ENCODE measurements around the gene C1QB. TPM values are rescaled to one million over a fixed set of nuclear protein-coding genes. Genes with fewer than 3 reads are reported as not detected.
"Not testable (repeated sequence)": the region's sequence is repeated elsewhere in the genome, so short reads cannot be mapped to it uniquely, and the experiment has no call there.

The C1QB gene
- total RNA-seq, 1 donor from 2014 or later = not detected

DNA sequence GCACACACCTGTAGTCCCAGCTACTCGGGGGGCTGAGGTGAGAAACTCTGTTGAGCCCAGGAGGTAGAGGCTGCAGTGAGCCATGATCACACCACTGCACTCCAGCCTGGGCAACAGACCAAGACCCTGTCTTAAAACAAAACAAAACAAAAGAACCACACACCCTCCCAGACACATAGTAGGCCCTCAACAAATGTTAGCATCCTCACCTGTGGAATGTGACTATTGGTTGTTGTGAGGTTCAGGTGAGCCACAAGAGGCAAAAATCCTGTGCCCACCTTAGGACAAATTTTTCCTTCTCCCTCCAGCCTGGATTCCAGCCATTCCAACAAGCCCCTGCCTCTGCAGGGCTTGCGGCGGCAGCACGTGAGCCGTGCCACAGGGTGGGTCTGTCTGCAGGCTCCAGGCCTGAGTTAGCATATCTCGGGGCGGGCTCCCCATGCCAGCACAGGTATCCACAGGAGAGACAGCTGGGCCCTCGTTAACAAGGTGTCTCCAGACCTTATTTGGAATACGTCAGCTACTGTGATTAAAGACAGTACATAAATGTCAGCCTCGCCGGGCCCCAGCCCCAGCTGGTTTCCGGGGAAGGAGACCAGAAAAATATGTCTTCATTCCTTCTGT lies 17.4 kb downstream of the C1QB start:
- no peak for DNase-seq (ENCODE audit: low read depth)
- H3K4me3 ChIP-seq (ENCODE audit: low read depth, low read length) = no peak overlapping the region
- TF ChIP-seq, protein P1, sequence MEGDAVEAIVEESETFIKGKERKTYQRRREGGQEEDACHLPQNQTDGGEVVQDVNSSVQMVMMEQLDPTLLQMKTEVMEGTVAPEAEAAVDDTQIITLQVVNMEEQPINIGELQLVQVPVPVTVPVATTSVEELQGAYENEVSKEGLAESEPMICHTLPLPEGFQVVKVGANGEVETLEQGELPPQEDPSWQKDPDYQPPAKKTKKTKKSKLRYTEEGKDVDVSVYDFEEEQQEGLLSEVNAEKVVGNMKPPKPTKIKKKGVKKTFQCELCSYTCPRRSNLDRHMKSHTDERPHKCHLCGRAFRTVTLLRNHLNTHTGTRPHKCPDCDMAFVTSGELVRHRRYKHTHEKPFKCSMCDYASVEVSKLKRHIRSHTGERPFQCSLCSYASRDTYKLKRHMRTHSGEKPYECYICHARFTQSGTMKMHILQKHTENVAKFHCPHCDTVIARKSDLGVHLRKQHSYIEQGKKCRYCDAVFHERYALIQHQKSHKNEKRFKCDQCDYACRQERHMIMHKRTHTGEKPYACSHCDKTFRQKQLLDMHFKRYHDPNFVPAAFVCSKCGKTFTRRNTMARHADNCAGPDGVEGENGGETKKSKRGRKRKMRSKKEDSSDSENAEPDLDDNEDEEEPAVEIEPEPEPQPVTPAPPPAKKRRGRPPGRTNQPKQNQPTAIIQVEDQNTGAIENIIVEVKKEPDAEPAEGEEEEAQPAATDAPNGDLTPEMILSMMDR (conservative IDR thresholded peaks at IDR 0.05; ENCODE audit: low read depth, low read length) = no peak

GRCh38 chr1:22671999-22672398 lies 19.0 kb downstream of the C1QB start:
- TF ChIP-seq, protein P1 (conservative IDR thresholded peaks at IDR 0.05; ENCODE audit: low read depth, low read length) = no peak
- no peak overlapping the region for H3K4me3 ChIP-seq (ENCODE audit: low read depth, low read length)

GRCh38 chr1:22673486-22674409 lies 20.7 kb downstream of the C1QB start:
- DNase-seq (ENCODE audit: low read depth) = peak; percentile 1
- TF ChIP-seq, protein P1 (conservative IDR thresholded peaks at IDR 0.05; ENCODE audit: low read depth, low read length) = peak; percentile 97
- no peak overlapping the region for H3K4me3 ChIP-seq (ENCODE audit: low read depth, low read length)

More at GRCh38 chr1:22671999-22672398, 19.0 kb downstream of the C1QB start:
- no peak for DNase-seq (ENCODE audit: low read depth)

DNA sequence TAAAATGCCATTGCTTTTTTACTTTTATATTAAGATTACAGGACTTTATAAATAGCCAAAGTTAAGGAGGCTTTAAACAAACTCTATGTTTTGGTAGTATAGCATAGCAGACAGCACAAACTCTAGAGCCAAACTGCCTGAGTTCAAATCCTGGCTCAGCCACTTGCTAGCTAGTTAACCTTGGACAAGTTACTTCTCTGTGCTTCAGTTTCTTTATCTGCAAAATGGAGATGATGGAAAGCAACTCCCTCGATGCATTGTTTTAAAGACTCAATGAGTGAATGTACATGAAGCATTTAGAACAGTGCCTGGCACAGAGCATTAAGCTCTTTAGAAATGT lies 21.3 kb downstream of the C1QB start:
- TF ChIP-seq, protein P1 (conservative IDR thresholded peaks at IDR 0.05; ENCODE audit: low read depth, low read length) = no peak
- DNase-seq (ENCODE audit: low read depth) = no peak
- no peak overlapping the region for H3K4me3 ChIP-seq (ENCODE audit: low read depth, low read length)

DNA sequence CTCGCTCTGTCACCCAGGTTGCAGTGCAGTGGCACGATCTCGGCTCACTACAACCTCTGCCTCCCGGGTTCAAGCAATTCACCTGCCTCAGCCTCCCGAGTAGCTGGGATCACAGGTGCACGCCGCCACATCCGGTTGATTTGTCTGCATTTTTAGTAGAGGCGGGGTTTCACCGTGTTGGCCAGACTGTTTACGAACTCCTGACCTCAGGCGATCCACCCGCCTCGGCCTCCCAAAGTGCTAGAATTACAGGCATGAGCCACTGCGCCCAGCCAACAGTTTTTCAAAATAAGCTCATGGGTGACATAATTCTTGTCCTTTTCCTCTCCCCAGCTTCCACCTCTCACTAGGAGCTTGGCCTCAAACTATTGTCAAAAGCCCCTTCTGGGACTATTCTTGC lies 23.1 kb downstream of the C1QB start:
- DNase-seq (ENCODE audit: low read depth); H3K4me3 ChIP-seq (ENCODE audit: low read depth, low read length): not testable (repeated sequence)

DNA sequence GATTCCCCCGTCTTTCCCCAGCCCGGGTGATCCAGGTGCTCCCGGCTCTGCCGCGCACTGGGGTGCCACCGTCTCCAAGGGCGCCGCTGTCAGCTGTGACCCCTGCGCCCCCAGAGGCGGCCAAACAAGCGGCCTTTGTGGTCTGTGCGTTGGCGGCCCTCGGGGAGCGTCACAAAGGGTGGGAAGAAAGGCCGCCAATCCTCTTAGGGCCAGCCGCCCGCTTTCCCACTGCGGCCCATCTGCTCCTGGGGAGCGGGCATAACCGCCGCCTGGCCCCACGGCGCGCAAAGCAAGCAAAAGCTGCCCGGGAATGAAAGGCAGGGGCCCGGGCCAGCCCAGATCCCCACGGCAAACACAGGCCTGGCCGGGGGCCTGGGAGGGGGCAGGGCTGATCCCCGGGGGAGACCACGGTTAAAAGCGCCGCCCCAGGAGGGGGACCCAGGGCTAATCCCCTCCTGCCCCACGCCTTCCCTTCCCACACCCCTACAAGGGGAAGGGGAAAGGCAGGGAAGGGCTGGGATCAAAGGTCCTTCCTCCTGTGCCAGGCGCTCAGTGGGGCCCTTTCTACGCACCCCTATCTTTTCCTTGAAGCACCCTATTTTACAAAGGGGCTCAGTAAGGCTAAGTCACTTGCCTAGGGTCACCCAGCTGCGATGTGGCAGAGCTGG lies 24.0 kb downstream of the C1QB start:
- H3K4me3 ChIP-seq (ENCODE audit: low read depth, low read length) = no peak overlapping the region
- no peak for DNase-seq (ENCODE audit: low read depth)
- TF ChIP-seq, protein P1 (conservative IDR thresholded peaks at IDR 0.05; ENCODE audit: low read depth, low read length) = no peak
